Fibroblast of upper back skin (primary cell): Measurements from ENCODE around the gene LARGE2.

Experiments used
- DNase-seq: peaks from one replicate; pipeline ENCODE4 v3.0.0-alpha.2; 2013

LARGE2 gene

GRCh38 chr11:45922425-45923082 is at the start of gene LARGE2:
Gene LARGE2 (plus strand): TSS chr11:45922656. CDS start chr11:45922883, 227 bp downstream.
- no peak for DNase-seq

GRCh38 chr11:45876401-45876800 is 46.1 kb upstream of the LARGE2 start:
- no peak for DNase-seq

- DNase-seq: no peak
These were observed 45.2 kb upstream of the LARGE2 start for GRCh38 chr11:45877221-45877620.

GRCh38 chr11:45877845-45878244 is 44.6 kb upstream of the LARGE2 start:
- DNase-seq: no peak

GRCh38 chr11:45879803-45880686 is 42.4 kb upstream of the LARGE2 start:
- DNase-seq: peak; percentile 22

- no peak for DNase-seq
These were observed 41.5 kb upstream of the LARGE2 start for GRCh38 chr11:45880772-45881570.

GRCh38 chr11:45881708-45882368 is 40.6 kb upstream of the LARGE2 start:
- DNase-seq: no peak

- DNase-seq: no peak
These were observed 37.8 kb upstream of the LARGE2 start for GRCh38 chr11:45884596-45885185.

GRCh38 chr11:45885274-45885920 is 37.1 kb upstream of the LARGE2 start, which contains the start of gene MAPK8IP1:
Gene MAPK8IP1 (plus strand): TSS chr11:45885651. CDS start chr11:45885821, 170 bp downstream.
- DNase-seq: peak; percentile 19

GRCh38 chr11:45885921-45886721 is 36.3 kb upstream of the LARGE2 start:
- DNase-seq: no peak

- DNase-seq: no peak
These were observed 35.5 kb upstream of the LARGE2 start for GRCh38 chr11:45886816-45887520.

- no peak for DNase-seq
These were observed 34.9 kb upstream of the LARGE2 start for GRCh38 chr11:45887587-45887986.

- DNase-seq: no peak
These were observed 32.9 kb upstream of the LARGE2 start for GRCh38 chr11:45889555-45889954.

GRCh38 chr11:45889966-45890365 is 32.5 kb upstream of the LARGE2 start:
- DNase-seq: no peak

GRCh38 chr11:45890886-45891550 is 31.4 kb upstream of the LARGE2 start:
- no peak for DNase-seq

- no peak for DNase-seq
These were observed 29.6 kb upstream of the LARGE2 start for GRCh38 chr11:45892856-45893255.

- no peak for DNase-seq
These were observed 27.8 kb upstream of the LARGE2 start for GRCh38 chr11:45894555-45895247.

- no peak for DNase-seq
These were observed 26.8 kb upstream of the LARGE2 start for GRCh38 chr11:45895553-45896259.
